ENCODE data around the gene CSRP2.

DNA sequence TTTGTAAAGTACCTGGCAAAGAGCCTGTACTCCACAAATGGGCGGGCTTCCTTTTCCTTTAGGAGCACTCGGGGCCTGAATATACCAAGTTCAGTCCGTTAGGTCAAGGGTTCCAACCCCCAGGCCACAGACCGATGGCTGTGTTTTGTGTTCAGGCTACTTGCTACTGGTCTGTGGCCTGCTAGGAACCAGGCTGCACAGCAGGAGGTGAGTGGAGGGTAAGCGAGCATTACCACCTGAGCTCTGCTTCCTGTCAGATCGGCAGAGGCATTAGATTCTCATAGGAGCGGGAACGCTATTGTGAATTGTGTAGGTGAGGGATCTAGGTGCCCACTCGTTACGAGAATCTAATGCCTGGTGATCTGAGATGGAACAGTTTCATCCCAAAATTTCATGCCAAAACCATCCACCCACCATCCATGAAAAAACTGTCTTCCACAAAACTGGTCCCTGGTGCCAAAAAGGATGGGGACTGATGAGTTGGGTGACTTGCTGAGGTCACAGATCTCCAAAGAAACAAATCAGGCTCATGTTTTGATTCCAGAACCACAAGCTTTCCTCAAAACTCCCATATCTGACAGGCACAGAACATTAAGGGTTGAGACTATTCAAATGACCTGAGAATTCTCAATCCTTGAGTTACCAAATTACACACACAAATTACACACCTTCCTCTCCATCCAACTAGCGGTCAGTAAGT is 4.2 kb downstream of the CSRP2 start:
- TF ChIP-seq, protein P1, sequence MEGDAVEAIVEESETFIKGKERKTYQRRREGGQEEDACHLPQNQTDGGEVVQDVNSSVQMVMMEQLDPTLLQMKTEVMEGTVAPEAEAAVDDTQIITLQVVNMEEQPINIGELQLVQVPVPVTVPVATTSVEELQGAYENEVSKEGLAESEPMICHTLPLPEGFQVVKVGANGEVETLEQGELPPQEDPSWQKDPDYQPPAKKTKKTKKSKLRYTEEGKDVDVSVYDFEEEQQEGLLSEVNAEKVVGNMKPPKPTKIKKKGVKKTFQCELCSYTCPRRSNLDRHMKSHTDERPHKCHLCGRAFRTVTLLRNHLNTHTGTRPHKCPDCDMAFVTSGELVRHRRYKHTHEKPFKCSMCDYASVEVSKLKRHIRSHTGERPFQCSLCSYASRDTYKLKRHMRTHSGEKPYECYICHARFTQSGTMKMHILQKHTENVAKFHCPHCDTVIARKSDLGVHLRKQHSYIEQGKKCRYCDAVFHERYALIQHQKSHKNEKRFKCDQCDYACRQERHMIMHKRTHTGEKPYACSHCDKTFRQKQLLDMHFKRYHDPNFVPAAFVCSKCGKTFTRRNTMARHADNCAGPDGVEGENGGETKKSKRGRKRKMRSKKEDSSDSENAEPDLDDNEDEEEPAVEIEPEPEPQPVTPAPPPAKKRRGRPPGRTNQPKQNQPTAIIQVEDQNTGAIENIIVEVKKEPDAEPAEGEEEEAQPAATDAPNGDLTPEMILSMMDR (IDR thresholded peaks at IDR 0.05) = no peak
- no peak for TF ChIP-seq POLR2A (IDR thresholded peaks at IDR 0.05)

All from transverse colon (tissue), 3 donors.